ENCODE data around the gene S100A4.
A peak's percentile ranks its signal among the peaks of the same experiment; 100 is the strongest.
"Not testable (repeated sequence)": the region's sequence is repeated elsewhere in the genome, so short reads cannot be mapped to it uniquely, and the experiment has no call there.

Gene S100A4

DNA sequence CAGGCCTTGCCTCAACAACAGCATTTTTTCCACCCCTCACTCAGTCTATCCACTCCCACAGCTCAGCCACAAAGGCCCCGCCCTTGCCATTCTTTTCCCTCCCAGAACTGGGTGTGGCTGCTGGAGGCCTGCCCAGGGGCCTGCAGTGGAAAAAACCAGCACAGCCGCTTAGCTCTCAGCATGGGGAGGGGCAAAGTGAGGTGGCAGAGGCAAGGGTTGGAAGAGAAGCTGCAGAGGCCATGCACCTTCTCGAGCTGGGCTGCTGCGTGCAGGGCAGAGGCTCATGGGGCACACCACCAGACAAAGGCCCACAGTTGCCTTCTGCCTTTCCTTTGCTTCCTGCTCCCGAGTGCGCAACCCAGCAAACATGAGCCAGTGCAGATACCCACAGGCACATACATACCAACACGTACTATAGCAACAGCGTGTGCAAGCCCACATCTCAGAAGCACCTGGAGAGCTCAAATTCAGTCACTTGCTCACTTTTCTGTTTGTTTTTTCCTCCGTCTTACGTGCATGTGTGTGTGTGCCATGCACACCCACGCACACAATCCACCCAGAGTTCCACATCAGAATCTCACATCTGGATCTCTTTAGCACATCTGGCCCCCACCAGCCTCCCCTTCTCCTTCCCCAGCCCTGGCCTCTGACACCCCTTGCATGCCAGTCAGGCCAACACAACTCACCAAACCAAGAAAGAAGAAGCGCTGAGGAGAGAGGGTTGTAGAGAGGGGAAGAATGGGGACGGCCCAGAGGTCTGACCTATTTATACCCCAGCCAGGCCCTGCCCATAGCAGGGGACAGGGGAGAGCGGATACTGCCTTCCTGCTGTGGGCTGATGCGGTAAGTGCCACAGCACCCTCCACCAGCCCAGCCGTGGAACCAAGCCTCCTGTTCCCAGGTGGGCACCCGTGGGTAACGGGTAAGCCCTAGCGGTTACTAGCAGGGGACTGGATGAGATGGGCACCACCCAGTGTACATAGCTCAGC is at the start of gene S100A4:
TSS of gene S100A4 (minus strand) at position 740 of the 989 bp plus-strand sequence. CDS start 1,012 bp downstream, outside the sequence.
- DNase-seq = peak; percentile 88

DNA sequence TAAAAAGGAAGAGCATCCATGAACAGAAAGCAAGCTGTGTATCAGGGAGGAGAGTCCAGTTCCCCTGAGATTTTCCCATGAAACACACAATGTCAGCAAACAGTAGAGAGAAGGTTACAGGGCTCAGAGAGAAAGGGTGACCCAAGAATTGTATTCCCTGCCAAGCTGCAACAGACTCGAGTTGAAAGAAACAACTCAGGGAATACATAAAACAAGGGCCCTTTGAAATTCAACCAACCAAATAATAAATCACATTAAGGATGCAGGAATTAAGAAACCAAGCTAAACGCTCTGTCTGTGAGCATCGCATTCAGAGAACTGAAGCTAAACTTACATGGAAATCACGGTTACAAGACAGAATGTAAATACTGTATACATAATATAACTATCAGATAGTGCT is 47.1 kb upstream of the S100A4 start:
- no peak for DNase-seq

DNA sequence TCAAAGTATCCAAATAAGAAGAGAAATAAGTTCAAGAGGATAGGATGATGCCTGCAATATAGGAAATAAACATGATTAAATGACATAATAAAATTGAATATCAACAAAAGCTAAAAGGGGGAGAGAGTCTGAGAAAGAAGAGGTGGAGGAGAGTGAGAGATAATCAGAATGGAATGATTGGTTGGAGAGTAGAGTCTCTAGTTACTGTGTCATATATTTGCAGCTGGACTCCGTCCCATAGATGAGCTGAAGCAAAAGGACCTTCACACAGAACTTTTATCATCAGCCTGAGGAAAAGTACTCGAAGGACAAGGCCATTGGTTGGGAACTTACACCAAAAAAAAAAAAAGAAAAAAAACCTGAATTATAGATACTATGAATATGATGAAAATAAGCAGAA is 42.9 kb upstream of the S100A4 start:
- no peak for DNase-seq

DNA sequence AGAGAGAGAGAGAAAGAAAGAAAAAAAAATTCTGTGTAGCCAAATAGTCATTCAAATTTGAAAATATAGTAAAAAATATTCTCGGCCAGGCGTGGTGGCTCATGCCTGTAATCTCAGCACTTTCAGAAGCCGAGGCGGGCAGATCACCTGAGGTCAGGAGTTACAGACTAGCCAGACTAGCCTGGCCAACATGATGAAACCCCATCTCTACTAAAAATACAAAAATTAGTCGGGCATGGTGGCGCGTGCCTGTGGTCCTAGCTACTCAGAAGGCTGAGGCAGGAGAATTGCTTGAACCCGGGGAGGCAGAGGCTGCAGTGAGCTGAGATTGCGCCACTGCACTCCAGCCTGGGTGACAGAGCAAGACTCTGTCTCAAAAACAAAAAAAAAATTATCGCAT is 42.4 kb upstream of the S100A4 start:
- not testable (repeated sequence) for DNase-seq

DNA sequence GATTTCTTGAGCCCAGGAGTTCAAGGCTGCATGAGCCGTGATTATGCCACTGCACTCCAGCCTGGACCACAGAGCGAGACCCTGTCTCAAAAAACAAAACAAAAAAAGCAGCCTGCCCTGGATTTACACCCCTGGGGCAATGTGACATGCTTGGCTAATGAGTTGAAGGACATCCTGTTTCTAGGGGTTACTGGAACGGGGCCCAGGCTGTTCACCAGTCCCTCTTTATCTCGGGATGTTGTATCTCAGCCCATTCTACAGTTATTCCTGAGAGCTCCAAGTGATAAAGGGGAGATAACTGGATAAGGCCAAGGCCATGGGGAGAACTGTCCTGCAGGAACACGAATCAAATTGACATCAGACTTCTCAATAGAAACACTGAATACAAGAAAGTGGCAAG is 41.7 kb upstream of the S100A4 start:
- no peak for DNase-seq

DNA sequence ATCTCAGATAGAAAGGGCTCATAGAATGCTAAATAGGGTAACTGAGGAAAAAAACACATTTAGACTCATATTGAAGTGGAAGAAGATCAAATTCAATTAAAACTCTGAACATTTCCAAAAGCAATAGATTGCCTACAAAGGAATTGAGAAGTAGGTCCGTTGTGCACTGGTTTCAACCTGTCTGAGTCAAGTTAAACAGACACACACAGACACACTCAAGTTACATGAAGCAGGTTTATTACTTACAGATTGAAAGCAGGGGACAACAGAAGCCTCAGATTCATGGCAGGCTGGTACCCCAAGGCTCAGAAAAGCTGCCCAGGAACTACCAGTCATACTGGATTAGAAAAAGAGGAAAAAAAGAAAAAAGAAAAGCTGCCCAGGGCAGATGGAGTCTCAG is 40.7 kb upstream of the S100A4 start:
- no peak for DNase-seq

DNA sequence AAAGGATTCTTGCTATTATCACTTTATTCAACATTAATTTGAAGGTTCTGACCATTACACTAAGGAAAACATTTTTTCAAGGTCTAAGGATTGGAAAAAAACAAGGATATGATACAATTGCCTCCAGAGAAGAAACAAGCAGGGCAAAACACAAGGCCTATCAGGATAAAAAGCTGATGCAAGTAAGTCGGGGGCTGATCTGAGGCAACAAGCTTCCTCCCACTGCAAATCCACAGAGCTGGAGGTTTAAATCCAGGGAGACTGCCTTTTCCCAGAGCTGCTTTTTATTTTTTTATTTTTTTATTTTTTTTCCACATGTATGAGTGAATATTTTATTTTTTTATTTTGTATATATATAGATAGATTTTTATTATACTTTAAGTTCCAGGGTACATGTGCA is 39.4 kb upstream of the S100A4 start:
- no peak for DNase-seq

DNA sequence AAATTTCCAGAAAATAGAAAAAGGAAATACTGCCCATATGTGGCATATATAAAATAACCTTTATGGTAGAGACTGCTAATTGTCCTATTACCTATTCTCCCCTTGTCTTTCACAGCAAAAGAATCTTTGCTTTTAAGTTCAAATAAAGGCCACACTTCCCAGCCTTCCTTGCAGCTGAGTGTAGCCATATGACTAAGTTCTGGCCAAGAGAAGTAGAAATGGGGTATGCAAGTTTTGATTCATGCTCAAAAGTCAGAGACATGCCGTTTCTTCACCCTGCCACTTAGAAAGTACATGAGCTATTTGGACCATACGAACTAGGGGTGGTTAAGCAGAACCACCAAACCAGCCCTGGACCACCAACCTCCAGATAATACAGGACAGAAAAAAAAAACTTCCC is 38.4 kb upstream of the S100A4 start:
- no peak for DNase-seq

DNA sequence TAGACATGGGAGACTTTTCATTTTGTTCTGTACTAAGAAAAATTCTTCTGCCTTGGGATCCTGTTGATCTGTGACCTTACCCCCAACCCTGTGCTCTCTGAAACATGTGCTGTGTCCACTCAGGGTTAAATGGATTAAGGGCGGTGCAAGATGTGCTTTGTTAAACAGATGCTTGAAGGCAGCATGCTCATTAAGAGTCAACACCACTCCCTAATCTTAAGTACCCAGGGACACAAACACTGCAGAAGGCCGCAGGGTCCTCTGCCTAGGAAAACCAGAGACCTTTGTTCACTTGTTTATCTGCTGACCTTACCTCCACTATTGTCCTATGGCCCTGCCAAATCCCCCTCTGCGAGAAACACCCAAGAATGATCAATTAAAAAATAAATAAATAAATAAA is 37.9 kb upstream of the S100A4 start:
- not testable (repeated sequence) for DNase-seq

DNA sequence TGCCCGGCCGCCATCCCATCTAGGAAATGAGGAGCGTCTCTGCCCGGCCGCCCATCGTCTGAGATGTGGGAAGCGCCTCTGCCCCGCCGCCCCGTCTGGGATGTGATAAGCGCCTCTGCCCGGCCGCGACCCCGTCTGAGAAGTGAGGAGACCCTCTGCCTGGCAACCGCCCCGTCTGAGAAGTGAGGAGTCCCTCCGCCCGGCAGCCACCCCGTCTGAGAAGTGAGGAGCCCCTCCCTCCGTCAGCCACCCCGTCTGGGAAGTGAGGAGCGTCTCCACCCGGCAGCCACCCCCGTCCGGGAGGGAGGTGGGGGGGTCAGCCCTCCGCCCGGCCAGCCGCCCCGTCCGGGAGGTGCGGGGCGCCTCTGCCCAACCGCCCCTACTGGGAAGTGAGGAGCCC is 37.2 kb upstream of the S100A4 start:
- not testable (repeated sequence) for DNase-seq

DNA sequence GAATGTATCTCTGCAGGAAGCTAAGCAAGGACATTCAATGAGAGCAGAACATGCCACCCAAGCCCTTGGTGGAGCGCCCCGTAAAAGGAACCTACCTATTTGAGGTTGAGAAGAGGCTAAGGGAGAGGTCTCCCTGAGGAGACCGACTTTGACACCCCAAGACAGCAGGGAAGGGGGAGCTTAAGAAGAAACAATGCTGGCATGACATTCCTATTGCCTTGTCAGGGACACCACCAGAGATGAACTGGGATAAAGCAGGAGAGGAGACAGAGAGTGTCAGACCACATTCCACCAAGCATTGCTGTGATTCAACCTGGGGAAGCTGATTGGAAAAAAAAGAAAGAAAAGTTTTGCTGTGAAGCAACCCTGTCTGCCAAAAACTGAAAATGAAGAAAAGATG is 33.3 kb upstream of the S100A4 start:
- no peak for DNase-seq

DNA sequence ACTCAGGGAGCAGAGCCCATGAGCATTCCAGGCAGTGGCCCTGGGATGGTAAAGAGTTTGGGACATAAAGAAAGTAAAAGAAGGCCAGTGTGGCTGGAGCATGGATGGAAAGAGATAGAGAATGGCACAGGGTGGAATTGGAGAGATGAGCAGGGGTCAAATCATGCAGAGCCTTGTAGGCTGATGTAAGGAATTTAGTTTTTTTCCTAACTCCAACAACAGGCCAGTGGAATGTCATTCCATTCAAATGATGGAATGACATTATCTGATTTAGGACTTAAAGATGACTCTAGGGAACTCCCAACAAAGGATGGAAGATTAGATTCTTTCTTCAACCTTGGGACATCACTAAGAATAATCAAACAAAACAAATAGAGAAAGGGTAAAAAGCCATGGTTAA is 32.9 kb upstream of the S100A4 start:
- DNase-seq = no peak

DNA sequence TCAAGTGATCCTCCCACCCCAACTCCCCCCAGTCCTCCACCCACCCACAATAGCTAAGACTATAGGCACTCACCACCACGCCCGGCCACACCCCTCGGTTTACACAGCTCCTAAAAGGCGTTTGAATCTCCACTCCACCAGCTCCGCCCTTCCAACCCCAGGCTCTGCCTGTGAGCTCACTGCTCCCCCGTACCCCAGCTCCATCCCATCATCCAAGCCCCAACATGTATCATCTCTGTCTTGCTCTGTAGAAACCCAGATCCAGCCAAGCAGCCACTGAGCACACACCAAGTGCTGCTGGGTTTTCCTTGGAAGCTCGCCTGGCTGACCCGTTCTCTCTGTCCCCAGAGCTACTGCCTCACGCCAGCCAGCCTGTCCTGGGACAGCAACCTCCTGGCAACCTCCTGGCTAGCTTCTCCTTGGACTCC is 32.0 kb upstream of the S100A4 start:
- DNase-seq = no peak

DNA sequence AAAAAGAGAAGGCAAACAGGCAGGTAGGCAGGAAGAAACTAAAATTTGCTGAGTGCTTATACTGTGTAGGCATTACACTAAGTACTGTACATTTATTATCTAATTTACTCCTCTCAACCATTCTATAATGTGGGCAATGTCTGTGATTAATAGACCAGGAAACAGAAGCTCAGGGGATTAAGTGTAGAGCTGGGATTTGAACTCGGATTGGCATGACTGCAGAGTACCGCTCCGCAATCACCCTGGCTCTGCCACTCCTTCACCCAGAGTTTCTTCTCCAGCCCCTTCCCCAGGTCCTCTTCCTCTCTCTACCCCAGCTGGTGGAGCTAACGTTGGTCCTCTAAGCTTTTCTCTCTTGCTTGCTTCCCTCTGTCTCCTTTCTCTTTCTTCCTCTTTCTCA is 31.5 kb upstream of the S100A4 start:
- DNase-seq = no peak

DNA sequence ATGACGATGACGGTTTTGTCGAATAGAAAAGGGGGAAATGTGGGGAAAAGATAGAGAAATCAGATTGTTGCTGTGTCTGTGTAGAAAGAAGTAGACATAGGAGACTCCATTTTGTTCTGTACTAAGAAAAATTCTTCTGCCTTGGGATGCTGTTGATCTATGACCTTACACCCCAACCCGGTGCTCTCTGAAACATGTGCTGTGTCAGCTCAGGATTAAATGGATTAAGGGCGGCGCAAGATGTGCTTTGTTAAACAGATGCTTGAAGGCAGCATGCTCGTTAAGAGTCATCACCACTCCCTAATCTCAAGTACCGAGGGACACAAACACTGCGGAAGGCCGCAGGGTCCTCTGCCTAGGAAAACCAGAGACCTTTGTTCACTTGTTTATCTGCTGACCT is 29.9 kb upstream of the S100A4 start:
- not testable (repeated sequence) for DNase-seq

DNA sequence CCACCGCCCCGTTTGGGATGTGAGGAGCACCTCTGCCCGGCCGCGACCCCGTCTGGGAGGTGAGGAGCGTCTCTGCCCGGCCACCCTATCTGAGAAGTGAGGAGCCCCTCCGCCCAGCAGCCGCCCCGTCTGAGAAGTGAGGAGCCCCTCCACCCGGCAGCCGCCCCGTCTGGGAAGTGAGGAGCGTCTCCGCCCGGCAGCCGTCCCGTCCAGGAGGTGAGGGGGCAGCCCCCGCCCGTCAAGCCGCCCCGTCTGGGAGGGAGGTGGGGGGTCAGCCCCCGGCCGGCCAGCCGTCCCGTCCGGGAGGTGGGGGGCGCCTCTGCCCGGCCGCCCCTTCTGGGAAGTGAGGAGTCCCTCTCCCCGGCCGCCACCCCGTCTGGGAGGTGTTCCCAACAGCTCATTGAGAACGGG is 29.5 kb upstream of the S100A4 start:
- not testable (repeated sequence) for DNase-seq

DNA sequence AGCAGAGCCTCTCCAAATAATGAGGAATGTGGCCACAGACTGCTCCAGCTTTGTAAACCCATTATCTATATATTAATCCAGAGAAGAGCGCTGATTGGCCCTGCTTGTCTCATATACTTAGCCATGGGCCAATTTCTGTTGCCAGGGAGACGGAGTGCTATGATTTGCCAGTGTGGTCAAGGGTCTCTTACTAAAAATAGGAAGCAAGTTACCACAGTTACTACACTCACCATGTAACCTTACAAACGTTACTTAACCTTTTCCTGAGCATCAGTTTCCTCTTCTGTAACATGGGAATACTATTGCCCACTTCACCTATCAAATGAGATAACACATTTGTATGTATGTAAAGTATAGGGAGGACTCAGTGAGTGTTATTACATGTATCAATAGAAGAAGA is 27.7 kb upstream of the S100A4 start:
- no peak for DNase-seq

DNA sequence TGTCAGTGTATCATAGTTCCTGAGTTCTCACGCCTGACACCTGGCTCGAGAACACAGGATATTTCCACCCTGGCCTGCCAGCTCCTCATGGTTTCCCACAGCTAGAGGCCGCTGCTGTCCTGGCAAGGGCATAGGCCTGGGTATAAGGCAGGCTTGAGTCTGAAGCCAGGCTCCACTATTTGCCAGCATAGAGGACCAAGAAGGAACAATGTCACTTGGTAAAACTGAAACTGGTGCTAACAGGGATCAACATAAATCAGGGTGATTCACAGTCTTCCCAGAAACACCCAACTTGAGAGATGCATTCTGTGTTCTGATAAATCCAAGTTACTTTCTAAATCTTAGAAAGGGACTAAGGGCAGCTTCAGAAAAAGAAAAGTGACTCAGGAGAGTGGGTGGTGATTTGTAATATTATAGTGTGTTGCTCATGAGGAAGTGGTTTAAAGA is 27.0 kb upstream of the S100A4 start:
- DNase-seq = peak; percentile 72

DNA sequence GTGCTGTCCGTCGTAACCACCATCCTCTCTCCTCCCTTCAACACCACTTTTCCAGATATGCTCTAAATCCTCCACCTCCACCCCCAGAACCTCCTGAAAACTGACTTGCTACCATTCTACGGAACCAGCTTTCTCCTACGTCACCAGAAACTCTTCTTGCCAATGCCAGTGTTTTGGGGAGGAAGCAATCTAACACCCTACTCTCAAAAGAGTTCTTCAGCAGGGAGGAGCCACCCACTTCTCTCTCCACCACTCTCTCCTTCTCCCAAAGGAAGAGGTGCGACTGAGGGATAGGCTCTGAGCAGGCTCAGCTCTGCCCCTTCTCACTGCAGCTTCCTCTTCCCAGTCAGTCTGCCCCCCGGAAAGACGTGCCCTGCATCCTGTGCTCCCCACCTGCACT is 26.1 kb upstream of the S100A4 start:
- DNase-seq = no peak

DNA sequence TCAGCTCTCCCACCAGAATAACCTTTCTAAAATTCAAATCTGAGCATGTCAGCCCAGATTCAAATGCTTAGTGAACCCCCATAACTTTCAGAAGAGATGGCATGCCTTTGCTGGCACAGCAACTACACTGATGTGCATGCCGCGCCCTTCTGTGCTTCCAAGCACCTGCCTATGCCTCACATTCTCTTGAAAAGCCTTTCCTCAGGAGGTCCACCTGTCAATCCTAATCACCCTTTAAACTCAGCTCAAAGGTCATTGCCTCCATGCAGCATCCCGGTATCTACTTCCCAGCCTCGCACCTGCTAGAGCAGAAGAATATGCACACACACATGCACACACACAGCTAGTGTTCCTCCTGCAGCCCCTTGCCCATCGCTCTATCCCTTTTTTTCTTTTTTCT is 25.3 kb upstream of the S100A4 start:
- no peak for DNase-seq

DNA sequence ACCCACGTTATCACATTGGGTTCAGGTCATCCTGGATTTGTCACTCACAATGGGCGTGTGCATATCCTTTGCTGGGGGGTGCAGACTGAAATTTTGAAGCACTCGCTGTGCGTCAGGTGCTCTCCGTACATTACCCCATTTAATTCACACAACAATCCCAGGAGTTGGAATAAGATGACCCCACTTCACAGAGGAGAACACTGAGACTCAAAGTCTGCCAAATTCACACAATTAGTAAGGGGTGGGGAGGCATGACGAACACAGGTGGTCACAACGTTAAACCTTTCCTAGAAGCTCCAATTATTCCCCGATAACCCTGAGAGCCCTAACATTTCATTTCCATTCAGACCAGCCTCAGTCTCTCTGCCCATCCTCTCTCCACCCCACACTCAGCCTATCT is 23.9 kb upstream of the S100A4 start:
- no peak for DNase-seq

DNA sequence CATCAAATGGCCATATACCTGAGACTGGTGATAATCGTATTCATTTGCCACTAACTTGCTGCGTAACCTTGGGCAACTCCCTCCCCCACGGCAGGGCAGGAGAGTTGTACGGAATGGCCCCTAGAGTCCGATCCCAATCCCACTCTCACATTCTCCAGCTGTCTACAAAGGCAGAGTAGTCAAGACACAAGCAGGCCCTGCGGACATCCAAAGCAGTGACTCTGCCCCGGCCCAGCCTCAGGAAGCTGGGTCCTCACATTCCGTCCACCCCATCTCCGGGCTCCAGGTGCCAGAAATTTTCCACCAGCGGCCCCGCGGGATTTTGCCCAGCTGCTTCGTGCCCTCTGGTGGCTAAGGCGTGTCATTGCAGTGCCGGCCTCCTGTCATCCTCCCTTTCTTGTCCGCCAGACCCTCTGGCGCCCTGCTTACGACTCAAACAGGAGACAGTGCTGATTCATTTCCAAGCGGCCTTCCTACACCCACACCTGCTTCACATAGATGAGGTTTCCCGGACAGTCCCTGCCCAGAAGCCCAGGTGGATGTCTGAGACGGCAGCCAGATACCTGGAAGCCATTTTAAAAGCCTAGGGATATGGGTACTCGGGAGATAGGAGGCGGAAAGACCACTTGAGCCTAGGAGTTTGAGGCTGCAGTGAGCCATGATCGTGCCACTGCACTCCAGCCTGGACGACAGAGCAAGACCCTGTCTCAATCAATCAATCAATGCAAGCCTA is 22.9 kb upstream of the S100A4 start:
- peak; percentile 85 for DNase-seq

DNA sequence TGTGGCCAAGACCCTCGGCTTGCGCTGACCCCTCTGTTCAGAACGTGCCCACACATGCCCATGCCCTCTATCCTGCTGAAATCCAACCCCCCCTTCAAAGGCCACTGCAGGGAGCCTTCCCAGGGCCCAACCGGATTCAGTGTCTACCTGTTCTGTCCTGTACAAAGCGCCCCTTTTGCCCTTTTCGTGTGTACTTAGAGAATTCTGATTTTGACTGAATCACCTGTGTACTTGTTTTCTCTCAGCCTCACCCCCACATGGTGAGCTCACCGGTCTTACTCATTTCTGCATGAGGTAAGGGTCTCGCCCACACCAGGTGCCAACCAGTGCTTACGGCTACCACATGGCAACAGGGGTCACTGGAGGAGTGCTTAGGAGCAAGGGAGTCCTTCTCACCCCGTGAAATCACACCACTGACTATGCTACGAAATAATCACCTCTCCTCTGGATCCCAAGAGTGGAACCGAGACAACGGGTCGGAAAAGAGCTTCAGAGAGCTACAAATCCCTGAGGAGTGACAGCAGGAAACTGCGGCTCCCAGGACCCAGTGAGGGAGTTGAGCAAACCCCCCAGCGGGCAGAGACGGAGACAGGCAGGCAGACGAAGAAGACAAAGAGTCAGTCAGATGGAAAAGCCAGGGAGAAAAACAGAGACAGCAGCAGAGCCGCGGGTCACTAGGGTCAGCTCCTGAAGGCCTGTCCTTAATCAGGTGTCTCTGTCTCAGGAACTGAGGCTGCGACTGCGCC is 22.2 kb upstream of the S100A4 start:
- DNase-seq = no peak
